ENCODE results near the gene PGLYRP2. TPM values are rescaled to one million over a fixed set of nuclear protein-coding genes. Genes with fewer than 3 reads are reported as not detected.
A peak's percentile ranks its signal among the peaks of the same experiment; 100 is the strongest.

Gene PGLYRP2
- total RNA-seq, 2 donors from 2014 or later, result not detected

- H3K27ac ChIP-seq, result no peak overlapping the region
- H3K4me3 ChIP-seq, result no peak overlapping the region
- no peaks in the 10 kb centered on the region for H3K27me3 ChIP-seq (replicated peaks; ENCODE audit: insufficient read depth)
- H3K9me3 ChIP-seq, result no peaks in the 10 kb centered on the region
- TF ChIP-seq, protein P1, sequence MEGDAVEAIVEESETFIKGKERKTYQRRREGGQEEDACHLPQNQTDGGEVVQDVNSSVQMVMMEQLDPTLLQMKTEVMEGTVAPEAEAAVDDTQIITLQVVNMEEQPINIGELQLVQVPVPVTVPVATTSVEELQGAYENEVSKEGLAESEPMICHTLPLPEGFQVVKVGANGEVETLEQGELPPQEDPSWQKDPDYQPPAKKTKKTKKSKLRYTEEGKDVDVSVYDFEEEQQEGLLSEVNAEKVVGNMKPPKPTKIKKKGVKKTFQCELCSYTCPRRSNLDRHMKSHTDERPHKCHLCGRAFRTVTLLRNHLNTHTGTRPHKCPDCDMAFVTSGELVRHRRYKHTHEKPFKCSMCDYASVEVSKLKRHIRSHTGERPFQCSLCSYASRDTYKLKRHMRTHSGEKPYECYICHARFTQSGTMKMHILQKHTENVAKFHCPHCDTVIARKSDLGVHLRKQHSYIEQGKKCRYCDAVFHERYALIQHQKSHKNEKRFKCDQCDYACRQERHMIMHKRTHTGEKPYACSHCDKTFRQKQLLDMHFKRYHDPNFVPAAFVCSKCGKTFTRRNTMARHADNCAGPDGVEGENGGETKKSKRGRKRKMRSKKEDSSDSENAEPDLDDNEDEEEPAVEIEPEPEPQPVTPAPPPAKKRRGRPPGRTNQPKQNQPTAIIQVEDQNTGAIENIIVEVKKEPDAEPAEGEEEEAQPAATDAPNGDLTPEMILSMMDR (IDR thresholded peaks at IDR 0.05), result no peak
- DNase-seq (ENCODE audit: low spot score), result no peak
- H3K36me3 ChIP-seq, result peaks cover 61% of the 10 kb centered on the region
- peaks cover 2 to 19% of the 10 kb centered on the region in 2 donors for H3K4me1 ChIP-seq (ENCODE audit: control insufficient read depth in 1 of 2, low read depth in 2 of 2)
- ATAC-seq (ENCODE audit: insufficient number of reproducible peaks, low FRiP score, low read depth), result no peak
These were observed 54.5 kb downstream of the PGLYRP2 start for GRCh38 chr19:15424692-15425272.

DNA sequence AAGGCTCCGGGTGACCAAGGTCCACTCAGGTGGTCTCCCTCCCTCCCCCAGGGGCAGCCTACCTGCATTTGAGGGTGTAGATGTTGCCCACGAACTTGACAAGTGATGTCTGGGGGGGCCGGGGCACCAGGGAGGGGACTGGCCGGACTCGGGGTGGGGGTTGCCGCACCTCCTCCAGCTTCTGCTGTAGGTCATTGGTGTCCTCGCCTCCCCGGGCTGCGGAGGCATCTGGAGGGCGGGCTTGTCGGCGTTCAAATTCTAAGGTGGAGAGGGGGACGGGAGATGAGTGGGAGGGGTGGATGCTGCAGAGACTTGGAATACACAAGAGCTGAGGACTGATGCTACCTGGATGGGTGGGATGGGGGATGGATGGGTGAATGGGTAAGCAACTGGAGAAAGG lies 55.2 kb downstream of the PGLYRP2 start:
- no peak for ATAC-seq (ENCODE audit: insufficient number of reproducible peaks, low FRiP score, low read depth)
- peaks cover 2 to 23% of the 10 kb centered on the region in 2 donors for H3K4me1 ChIP-seq (ENCODE audit: control insufficient read depth in 1 of 2, low read depth in 2 of 2)
- peaks cover 61% of the 10 kb centered on the region for H3K36me3 ChIP-seq

GRCh38 chr19:15423130-15423529 lies 56.2 kb downstream of the PGLYRP2 start:
- Histone ChIP-seq H3K4me3 (no peak overlapping the region), H3K27me3 (replicated peaks; ENCODE audit: insufficient read depth) (no peaks in the 10 kb centered on the region), H3K27ac (peak overlapping the region in 1 of 2 donors; percentile 9), H3K4me1 (ENCODE audit: control insufficient read depth in 1 of 2, low read depth in 2 of 2) (peaks cover 2 to 23% of the 10 kb centered on the region in 2 donors), H3K9me3 (no peaks in the 10 kb centered on the region), H3K36me3 (peaks cover 53% of the 10 kb centered on the region)
- DNase-seq (ENCODE audit: low spot score) (no peak), ATAC-seq (ENCODE audit: insufficient number of reproducible peaks, low FRiP score, low read depth) (no peak)
- TF ChIP-seq, protein P1 (IDR thresholded peaks at IDR 0.05), result no peak

More for the DNA sequence above, 55.2 kb downstream of the PGLYRP2 start:
- H3K9me3 ChIP-seq, result no peaks in the 10 kb centered on the region
- no peak overlapping the region for H3K27ac ChIP-seq
- DNase-seq (ENCODE audit: low spot score), result no peak
- H3K4me3 ChIP-seq, result no peak overlapping the region
- no peaks in the 10 kb centered on the region for H3K27me3 ChIP-seq (replicated peaks; ENCODE audit: insufficient read depth)
- TF ChIP-seq, protein P1 (IDR thresholded peaks at IDR 0.05), result no peak

GRCh38 chr19:15422296-15423075 lies 56.8 kb downstream of the PGLYRP2 start:
- no peak overlapping the region for H3K4me3 ChIP-seq
- TF ChIP-seq, protein P1 (IDR thresholded peaks at IDR 0.05), result no peak
- ATAC-seq (ENCODE audit: insufficient number of reproducible peaks, low FRiP score, low read depth) (no peak), DNase-seq (ENCODE audit: low spot score) (no peak)
- H3K9me3 ChIP-seq, result no peaks in the 10 kb centered on the region
- peaks cover 49% of the 10 kb centered on the region for H3K36me3 ChIP-seq
- H3K27ac ChIP-seq, result peak overlapping the region; percentile 53 to 62
- no peaks in the 10 kb centered on the region for H3K27me3 ChIP-seq (replicated peaks; ENCODE audit: insufficient read depth)
- H3K4me1 ChIP-seq (ENCODE audit: control insufficient read depth in 1 of 2, low read depth in 2 of 2), result peaks cover 5 to 26% of the 10 kb centered on the region in 2 donors

- Histone ChIP-seq H3K4me1 (ENCODE audit: control insufficient read depth in 1 of 2, low read depth in 2 of 2) (peaks cover 11 to 33% of the 10 kb centered on the region in 2 donors), H3K9me3 (no peaks in the 10 kb centered on the region), H3K27me3 (replicated peaks; ENCODE audit: insufficient read depth) (no peaks in the 10 kb centered on the region), H3K4me3 (no peak overlapping the region), H3K36me3 (peaks cover 42% of the 10 kb centered on the region), H3K27ac (peak overlapping the region; percentile 53 to 62)
- TF ChIP-seq, protein P1 (IDR thresholded peaks at IDR 0.05), result no peak
- DNase-seq (ENCODE audit: low spot score), result no peak
- ATAC-seq (ENCODE audit: insufficient number of reproducible peaks, low FRiP score, low read depth), result no peak
These were observed 57.5 kb downstream of the PGLYRP2 start for GRCh38 chr19:15421721-15422260.
